ENCODE data around the gene GSE1. TPM values are rescaled to one million over a fixed set of nuclear protein-coding genes. Genes with fewer than 3 reads are reported as not detected.

Gene GSE1
- total RNA-seq, 6 experiments from 2014 or later, result 30.0 to 48.0 (median 38.8) TPM

DNA sequence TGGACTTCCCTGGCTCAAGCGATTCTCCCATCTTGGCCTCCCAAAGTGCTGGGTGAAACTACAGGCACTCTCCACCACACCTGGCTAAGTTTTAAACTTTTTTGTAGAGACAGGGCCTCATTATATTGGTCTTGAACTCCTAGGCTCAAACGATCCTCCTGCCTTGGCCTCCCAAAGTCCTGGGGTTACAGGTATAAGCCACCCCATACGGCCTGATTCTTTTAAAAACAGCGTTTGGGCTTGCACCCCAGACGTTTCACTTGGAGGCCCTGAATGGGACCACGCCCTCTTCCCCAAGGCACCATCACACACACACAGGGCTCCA is 105.0 kb downstream of the GSE1 start:
- peaks cover 0 to 15% (median 3%) of the 10 kb centered on the region in 4 donors for H3K4me1 ChIP-seq
- no peak for DNase-seq
- no peaks in the 10 kb centered on the region for H3K27me3 ChIP-seq
- TF ChIP-seq POLR2A (IDR thresholded peaks at IDR 0.05), result no peak
- TF ChIP-seq, protein P1, sequence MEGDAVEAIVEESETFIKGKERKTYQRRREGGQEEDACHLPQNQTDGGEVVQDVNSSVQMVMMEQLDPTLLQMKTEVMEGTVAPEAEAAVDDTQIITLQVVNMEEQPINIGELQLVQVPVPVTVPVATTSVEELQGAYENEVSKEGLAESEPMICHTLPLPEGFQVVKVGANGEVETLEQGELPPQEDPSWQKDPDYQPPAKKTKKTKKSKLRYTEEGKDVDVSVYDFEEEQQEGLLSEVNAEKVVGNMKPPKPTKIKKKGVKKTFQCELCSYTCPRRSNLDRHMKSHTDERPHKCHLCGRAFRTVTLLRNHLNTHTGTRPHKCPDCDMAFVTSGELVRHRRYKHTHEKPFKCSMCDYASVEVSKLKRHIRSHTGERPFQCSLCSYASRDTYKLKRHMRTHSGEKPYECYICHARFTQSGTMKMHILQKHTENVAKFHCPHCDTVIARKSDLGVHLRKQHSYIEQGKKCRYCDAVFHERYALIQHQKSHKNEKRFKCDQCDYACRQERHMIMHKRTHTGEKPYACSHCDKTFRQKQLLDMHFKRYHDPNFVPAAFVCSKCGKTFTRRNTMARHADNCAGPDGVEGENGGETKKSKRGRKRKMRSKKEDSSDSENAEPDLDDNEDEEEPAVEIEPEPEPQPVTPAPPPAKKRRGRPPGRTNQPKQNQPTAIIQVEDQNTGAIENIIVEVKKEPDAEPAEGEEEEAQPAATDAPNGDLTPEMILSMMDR (IDR thresholded peaks at IDR 0.05), result peak in 1 of 4 donors; percentile 5
- H3K27ac ChIP-seq, result no peak overlapping the region
- intact Hi-C loops (cut with DNase I), result loop anchor here (5.0 to 10.0 kb wide), 2 partner anchors 56 to 63 kb away; no protein-coding TSS in a partner anchor
- H3K4me3 ChIP-seq, result no peak overlapping the region
- no peak for ATAC-seq
- 28% methylated on average over 4 of the region's 6 CpGs for WGBS (ENCODE audit: insufficient coverage, low coverage, low lambda C conversion rate, missing lambda C conversion rate)
- H3K36me3 ChIP-seq, result no peaks in the 10 kb centered on the region
- H3K9me3 ChIP-seq, result no peaks in the 10 kb centered on the region

DNA sequence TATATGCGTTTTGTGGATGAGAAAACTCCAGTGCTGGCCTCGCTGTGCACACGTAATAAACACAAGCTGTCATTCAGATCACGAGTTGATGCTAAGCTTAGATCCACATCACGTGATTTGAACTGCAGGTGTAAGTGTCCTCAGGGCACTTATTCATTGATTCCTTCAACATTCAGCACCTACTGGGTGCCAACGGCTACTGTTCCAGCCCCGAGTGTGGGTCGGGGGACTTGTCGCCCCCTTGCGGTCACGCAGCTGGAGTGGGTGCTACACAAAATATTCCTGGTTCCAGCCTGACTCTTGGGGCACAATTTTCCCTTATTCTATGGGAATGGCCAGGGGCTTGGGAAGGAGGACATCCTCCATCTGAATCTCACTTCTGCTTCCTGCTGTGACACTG is 105.6 kb downstream of the GSE1 start:
- Histone ChIP-seq H3K4me3 (no peak overlapping the region), H3K27ac (no peak overlapping the region), H3K4me1 (peaks cover 0 to 15% (median 3%) of the 10 kb centered on the region in 4 donors), H3K27me3 (no peaks in the 10 kb centered on the region), H3K36me3 (no peaks in the 10 kb centered on the region), H3K9me3 (no peaks in the 10 kb centered on the region)
- ATAC-seq (no peak), DNase-seq (no peak)
- intact Hi-C loops (cut with DNase I), result loop anchor here (5.0 to 10.0 kb wide), 2 partner anchors 56 to 64 kb away; no protein-coding TSS in a partner anchor
- 56% methylated on average over 10 of the region's 11 CpGs for whole genome bisulfite sequencing (ENCODE audit: insufficient coverage, low coverage, low lambda C conversion rate, missing lambda C conversion rate)
- no peak for TF ChIP-seq POLR2A (IDR thresholded peaks at IDR 0.05)
- TF ChIP-seq, protein P1 (IDR thresholded peaks at IDR 0.05), result peak; percentile 25 to 53 (median 40)

DNA sequence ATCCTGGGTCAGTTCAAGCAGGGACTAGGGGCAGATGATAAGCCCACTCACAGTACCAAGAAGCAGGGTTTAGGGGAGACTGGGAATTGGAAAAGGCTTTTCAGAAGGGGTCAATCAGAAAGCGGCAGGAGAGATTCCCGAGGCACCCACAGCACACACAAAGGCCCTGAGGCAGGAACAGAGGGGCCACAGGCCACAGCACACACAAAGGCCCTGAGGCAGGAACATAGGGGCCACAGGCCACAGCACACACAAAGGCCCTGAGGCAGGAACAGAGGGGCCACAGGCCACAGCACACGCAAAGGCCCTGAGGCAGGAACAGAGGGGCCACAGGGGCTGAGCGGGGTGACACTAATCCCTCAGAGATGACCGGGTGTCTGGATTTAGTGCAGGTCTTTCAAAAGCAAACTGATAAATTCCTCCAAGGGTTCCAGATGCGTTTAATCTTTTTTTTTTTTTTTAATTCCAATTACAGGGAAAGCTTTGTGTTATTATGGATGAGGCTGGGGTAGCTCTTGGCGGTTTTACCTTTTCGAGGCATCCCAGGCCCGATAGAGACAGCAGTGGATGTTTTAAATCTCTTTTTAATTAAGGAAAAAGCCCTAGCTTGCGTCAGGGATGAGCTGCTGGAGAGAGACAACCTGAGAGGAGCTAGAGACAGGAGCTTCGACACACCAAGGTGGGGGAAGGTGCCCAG is 106.6 kb downstream of the GSE1 start:
- Histone ChIP-seq H3K4me1 (peaks cover 0 to 15% (median 3%) of the 10 kb centered on the region in 4 donors), H3K27ac (no peak overlapping the region), H3K36me3 (no peaks in the 10 kb centered on the region), H3K4me3 (no peak overlapping the region), H3K27me3 (no peaks in the 10 kb centered on the region), H3K9me3 (no peaks in the 10 kb centered on the region)
- no peak for DNase-seq
- no peak for TF ChIP-seq POLR2A (IDR thresholded peaks at IDR 0.05)
- TF ChIP-seq, protein P1 (IDR thresholded peaks at IDR 0.05), result no peak
- 68% methylated on average over 7 of the region's 11 CpGs for WGBS (ENCODE audit: insufficient coverage, low coverage, low lambda C conversion rate, missing lambda C conversion rate)
- ATAC-seq, result no peak
- intact Hi-C loops (cut with DNase I), result loop anchor here (5.0 to 10.0 kb wide), 2 partner anchors 57 to 65 kb away; no protein-coding TSS in a partner anchor

DNA sequence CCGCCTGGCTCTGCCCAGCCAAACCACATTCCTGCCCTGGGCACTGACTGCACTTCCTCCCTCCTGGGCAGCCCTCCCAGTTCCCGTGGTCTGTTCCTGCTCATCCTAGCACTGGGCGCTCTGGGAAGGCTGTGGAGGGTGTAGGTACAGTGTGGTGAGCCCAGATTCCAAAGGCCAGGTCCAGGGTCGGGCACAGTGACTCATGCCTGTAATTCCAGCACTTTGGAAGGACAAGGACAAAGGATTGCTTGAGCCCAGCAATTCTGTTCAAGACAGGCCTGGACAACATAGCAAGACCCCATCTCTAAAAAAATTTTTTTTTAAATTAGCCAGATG is 107.1 kb downstream of the GSE1 start:
- Histone ChIP-seq H3K4me1 (peaks cover 0 to 15% (median 3%) of the 10 kb centered on the region in 4 donors), H3K4me3 (no peak overlapping the region), H3K27ac (no peak overlapping the region), H3K36me3 (no peaks in the 10 kb centered on the region), H3K9me3 (no peaks in the 10 kb centered on the region), H3K27me3 (no peaks in the 10 kb centered on the region)
- intact Hi-C loops (cut with DNase I), result no loop called here
- ATAC-seq (peak; percentile 89 to 93 (median 92)), DNase-seq (peak; percentile 91 to 94 (median 94))
- WGBS (ENCODE audit: insufficient coverage, low coverage, low lambda C conversion rate, missing lambda C conversion rate), result 16% methylated on average over 3 of the region's 4 CpGs
- TF ChIP-seq, protein P1 (IDR thresholded peaks at IDR 0.05), result no peak
- no peak for TF ChIP-seq POLR2A (IDR thresholded peaks at IDR 0.05)

All from right lobe of liver (tissue), 6 donors.